KMS-11 (cell line): ENCODE results near the gene HARS2.
"Not testable (repeated sequence)": the region's sequence is repeated elsewhere in the genome, so short reads cannot be mapped to it uniquely, and the experiment has no call there.

Source experiments
- H2AFZ ChIP-seq: fragments of 200-600 bp; sonication (generic); 2 replicates; pipeline ENCODE4 v1.6.1; 2016; ENCODE audit warnings: antibody characterized with exemption, mixed run types, low read depth
- H3K27ac ChIP-seq: fragments of 200-600 bp; sonication (generic); 2 replicates; pipeline ENCODE4 v1.6.1; 2016; ENCODE audit warnings: mild to moderate bottlenecking, mixed run types
- H3K27me3 ChIP-seq: fragments of 200-600 bp; sonication (generic); 2 replicates; pipeline ENCODE4 v1.6.1; 2017; ENCODE audit warnings: mild to moderate bottlenecking, low read depth, mixed run types, moderate library complexity; ENCODE audit not compliant: insufficient read depth
- H3K36me3 ChIP-seq: fragments of 200-600 bp; sonication (generic); 2 replicates; pipeline ENCODE4 v1.6.1; 2017; ENCODE audit warnings: mild to moderate bottlenecking, mixed run types; ENCODE audit not compliant: insufficient read depth
- H3K4me1 ChIP-seq: fragments of 200-600 bp; sonication (generic); 2 replicates; pipeline ENCODE4 v1.6.1; 2016; ENCODE audit warnings: mild to moderate bottlenecking, low read depth, mixed run types; ENCODE audit not compliant: poor library complexity, severe bottlenecking
- H3K4me2 ChIP-seq: fragments of 200-600 bp; sonication (generic); 2 replicates; pipeline ENCODE4 v1.7.0; 2016; ENCODE audit warnings: mild to moderate bottlenecking, mixed run types
- H3K4me3 ChIP-seq: fragments of 200-600 bp; sonication (generic); IDR thresholded peaks from 2 replicates; pipeline ENCODE4 v1.6.1; 2017; ENCODE audit warnings: low read depth, low read length, mixed read lengths; ENCODE audit not compliant: insufficient read depth
- H3K79me2 ChIP-seq: fragments of 200-600 bp; sonication (generic); 2 replicates; pipeline ENCODE4 v1.6.1; 2016; ENCODE audit warnings: low read depth, mixed run types; ENCODE audit not compliant: insufficient read depth
- H3K9ac ChIP-seq: fragments of 200-600 bp; sonication (generic); 2 replicates; pipeline ENCODE4 v1.6.1; 2016; ENCODE audit warnings: mild to moderate bottlenecking, mixed run types
- H4K20me1 ChIP-seq: fragments of 200-600 bp; sonication (generic); 2 replicates; pipeline ENCODE4 v1.6.1; 2016; ENCODE audit warnings: mild to moderate bottlenecking, mixed run types; ENCODE audit not compliant: insufficient read depth
- CTCF ChIP-seq: fragments of 200-600 bp; sonication (generic); conservative IDR thresholded peaks from 2 replicates; pipeline ENCODE4 v1.6.1; 2017; ENCODE audit warnings: low read depth, mild to moderate bottlenecking, antibody characterized with exemption, low read length, moderate library complexity, mixed read lengths

The HARS2 gene

GRCh38 chr5:140658870-140659269 is 32.4 kb upstream of the HARS2 start:
- H3K4me1 ChIP-seq = peaks cover 22% of the 10 kb centered on the region
- H3K79me2 ChIP-seq = no peaks in the 10 kb centered on the region
- no peak overlapping the region for H3K4me2 ChIP-seq
- H2AFZ ChIP-seq = no peak overlapping the region
- no peak overlapping the region for H3K27ac ChIP-seq
- no peaks in the 10 kb centered on the region for H3K27me3 ChIP-seq
- no peak overlapping the region for H3K4me3 ChIP-seq
- TF ChIP-seq CTCF = no peak
- no peak overlapping the region for H3K9ac ChIP-seq
- H4K20me1 ChIP-seq = no peaks in the 10 kb centered on the region
- no peaks in the 10 kb centered on the region; the same call in 1 of the 2 replicates for H3K36me3 ChIP-seq

DNA sequence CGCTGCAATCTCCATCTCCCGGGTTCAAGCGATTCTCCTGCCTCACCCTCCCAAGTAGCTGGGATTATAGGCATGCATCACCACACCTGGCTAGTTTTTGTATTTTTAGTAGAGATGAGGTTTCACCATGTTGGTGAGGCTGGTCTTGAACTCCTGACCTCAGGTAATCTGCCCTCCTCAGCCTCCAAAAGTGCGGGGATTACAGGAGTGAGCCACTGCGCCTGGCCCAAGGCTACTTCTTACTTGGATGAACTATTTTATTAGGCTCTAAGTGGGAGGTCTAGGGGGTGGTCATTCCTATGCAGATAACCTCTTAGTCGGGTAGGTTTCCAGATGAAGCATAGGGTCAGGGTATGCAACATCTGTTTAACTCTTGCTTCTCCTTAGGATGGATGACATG is 30.9 kb upstream of the HARS2 start:
- H2AFZ ChIP-seq, H3K79me2 ChIP-seq, H3K9ac ChIP-seq, H3K36me3 ChIP-seq, H3K27me3 ChIP-seq, H3K4me3 ChIP-seq, H3K27ac ChIP-seq, H4K20me1 ChIP-seq, H3K4me2 ChIP-seq: not testable (repeated sequence)
- H3K4me1 ChIP-seq = peaks cover 23% of the 10 kb centered on the region

DNA sequence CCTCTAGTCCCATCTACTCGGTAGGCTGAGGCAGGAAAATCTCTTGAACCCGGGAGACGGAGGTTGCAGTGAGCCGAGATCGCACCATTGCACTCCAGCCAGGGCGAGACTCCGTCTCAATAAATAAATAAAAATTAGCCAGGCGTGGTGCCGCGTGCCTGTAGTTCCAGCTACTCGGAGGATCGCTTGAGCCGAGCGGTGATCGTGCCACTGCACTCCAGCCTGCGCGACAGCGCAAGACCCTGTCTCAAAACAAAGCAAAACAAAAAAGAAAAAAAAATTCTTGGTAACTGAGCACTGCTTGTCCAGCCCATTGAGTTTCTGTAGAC is 27.3 kb upstream of the HARS2 start:
- Histone ChIP-seq H3K79me2 (peaks cover 21% of the 10 kb centered on the region; the same call in 1 of the 2 replicates), H3K27ac (peak overlapping the region; percentile 52), H3K27me3 (no peaks in the 10 kb centered on the region), H3K4me3 (no peak overlapping the region), H3K4me2 (peak overlapping the region; percentile 27), H3K4me1 (peaks cover 13% of the 10 kb centered on the region), H3K36me3 (no peaks in the 10 kb centered on the region; the same call in 1 of the 2 replicates), H2AFZ (peak overlapping the region; percentile 70), H4K20me1 (no peaks in the 10 kb centered on the region), H3K9ac (peak overlapping the region; percentile 29; the same call in 1 of the 2 replicates)
- TF ChIP-seq CTCF = no peak

DNA sequence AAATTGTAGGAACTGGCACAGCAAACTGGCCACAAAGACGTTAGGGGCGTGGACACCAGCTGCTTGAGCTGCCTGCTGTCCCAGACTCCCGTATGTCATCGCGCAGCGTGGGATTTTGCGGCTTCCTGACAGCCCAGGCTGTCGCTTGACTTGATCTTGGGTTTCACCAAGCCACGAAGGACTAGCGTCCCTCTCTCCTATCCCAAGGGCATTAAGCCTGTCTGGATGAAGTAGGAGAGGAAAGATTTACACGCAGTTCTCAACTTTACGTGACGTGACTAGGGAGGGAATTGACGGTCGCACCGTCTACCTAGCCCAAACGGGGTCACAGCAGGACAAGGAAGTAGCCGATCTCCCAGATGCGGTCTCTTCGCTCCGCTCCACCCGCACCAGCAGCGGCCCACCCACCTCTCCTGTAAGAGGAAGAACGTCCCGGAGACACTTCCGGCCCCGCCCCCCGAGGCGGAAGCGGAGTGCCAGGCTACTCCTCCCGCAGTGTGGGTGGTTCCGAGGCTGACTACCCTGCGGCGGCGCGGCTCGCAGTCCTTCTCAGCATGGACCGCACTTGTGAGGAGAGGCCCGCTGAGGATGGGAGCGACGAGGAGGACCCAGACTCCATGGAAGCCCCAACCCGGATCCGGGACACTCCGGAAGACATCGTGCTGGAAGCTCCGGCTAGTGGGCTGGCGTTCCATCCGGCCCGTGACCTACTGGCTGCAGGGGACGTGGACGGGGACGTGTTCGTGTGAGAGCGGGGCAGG is 26.7 kb upstream of the HARS2 start, which contains the start of gene WDR55:
TSS of gene WDR55 (plus strand) at position 546 of the 761 bp plus-strand sequence. CDS start at position 555, 9 bp downstream.
- Histone ChIP-seq H3K4me3 (no peak within 1 kb of the TSS), H4K20me1 (no peaks in the 10 kb centered on the region), H3K27ac (peak within 1 kb of the TSS; percentile 52), H3K4me1 (peaks cover 13% of the 10 kb centered on the region), H3K36me3 (no peaks in the 10 kb centered on the region), H3K9ac (peak within 1 kb of the TSS; percentile 29; the same call in 1 of the 2 replicates), H3K79me2 (peaks cover 21% of the 10 kb centered on the region; the same call in 1 of the 2 replicates), H3K4me2 (peak within 1 kb of the TSS; percentile 27), H2AFZ (peak within 1 kb of the TSS; percentile 70), H3K27me3 (no peaks in the 10 kb centered on the region)
- no peak for TF ChIP-seq CTCF

DNA sequence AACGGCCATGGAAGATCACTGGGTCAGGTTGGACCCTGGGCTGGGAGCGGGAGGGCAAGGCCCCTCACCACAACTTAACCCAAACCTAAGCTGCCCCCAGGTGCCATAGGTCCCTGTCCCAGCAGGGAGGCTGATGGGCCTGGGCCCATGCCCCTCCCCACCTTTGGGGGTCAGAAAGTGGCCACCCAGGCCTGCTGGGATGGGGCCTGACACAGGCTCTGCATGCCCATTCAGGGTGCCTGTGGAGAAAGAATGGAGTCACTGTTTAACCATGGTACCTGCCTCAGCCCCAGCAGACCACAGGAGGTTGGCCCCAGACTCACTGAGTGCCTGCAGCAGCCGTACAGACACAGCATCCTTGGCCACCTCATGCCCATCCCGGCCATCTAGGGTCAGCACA is 20.2 kb upstream of the HARS2 start:
- not testable (repeated sequence) for H3K79me2 ChIP-seq, H3K9ac ChIP-seq, H3K36me3 ChIP-seq, H3K27me3 ChIP-seq, H3K4me3 ChIP-seq, H2AFZ ChIP-seq, H3K4me1 ChIP-seq, H3K27ac ChIP-seq, H3K4me2 ChIP-seq, H4K20me1 ChIP-seq
